MM.1S (cell line): Measurements from ENCODE around the gene ULK4.

Experiments
- DNase-seq: peaks from one replicate; pipeline ENCODE4 v3.0.0-alpha.2; 2015
- H2AFZ ChIP-seq: fragments of 300-600 bp; sonication (generic); 2 replicates; pipeline ENCODE4 v1.6.0; 2016; ENCODE audit warnings: antibody characterized with exemption, low read length
- H3F3A ChIP-seq: fragments of 300-600 bp; sonication (generic); 2 replicates; pipeline ENCODE4 v1.6.1; 2016; ENCODE audit warnings: mild to moderate bottlenecking, antibody characterized with exemption, low read length, moderate library complexity, mixed read lengths; ENCODE audit not compliant: insufficient read depth
- H3K27ac ChIP-seq: fragments of 300-600 bp; sonication (generic); 2 replicates; pipeline ENCODE4 v1.5.1; 2016; ENCODE audit warnings: mild to moderate bottlenecking, low read length
- H3K27me3 ChIP-seq: fragments of 300-600 bp; sonication (generic); replicated peaks from 2 replicates; pipeline ENCODE4 v1.6.0; 2016; ENCODE audit warnings: low read length; ENCODE audit not compliant: insufficient read depth
- H3K36me3 ChIP-seq: fragments of 300-600 bp; sonication (generic); replicated peaks from 2 replicates; pipeline ENCODE4 v1.6.1; 2016; ENCODE audit warnings: mild to moderate bottlenecking, low read length, mixed read lengths; ENCODE audit not compliant: insufficient read depth
- H3K4me1 ChIP-seq: fragments of 300-600 bp; sonication (generic); 2 replicates; pipeline ENCODE4 v1.6.1; 2016; ENCODE audit warnings: low read length, mixed read lengths
- H3K4me2 ChIP-seq: fragments of 300-600 bp; sonication (generic); 2 replicates; pipeline ENCODE4 v1.6.0; 2016; ENCODE audit warnings: low read depth, low read length
- H3K4me3 ChIP-seq: fragments of 300-600 bp; sonication (generic); 2 replicates; pipeline ENCODE4 v1.5.1; 2016; ENCODE audit warnings: low read length, mixed read lengths
- H3K79me2 ChIP-seq: fragments of 300-600 bp; sonication (generic); 2 replicates; pipeline ENCODE4 v1.6.1; 2016; ENCODE audit warnings: mixed run types, low read length, mixed read lengths
- H3K9ac ChIP-seq: fragments of 300-600 bp; sonication (generic); 2 replicates; pipeline ENCODE4 v1.6.1; 2016; ENCODE audit warnings: low read length, mixed read lengths
- H3K9me2 ChIP-seq: fragments of 300-600 bp; sonication (generic); replicated peaks from 2 replicates; pipeline ENCODE4 v1.6.1; 2016; ENCODE audit warnings: mild to moderate bottlenecking, low read length, mixed read lengths; ENCODE audit not compliant: insufficient read depth
- H3K9me3 ChIP-seq: fragments of 300-600 bp; sonication (generic); replicated peaks from 2 replicates; pipeline ENCODE4 v1.6.1; 2016; ENCODE audit warnings: mild to moderate bottlenecking, low read length, mixed read lengths; ENCODE audit not compliant: insufficient read depth
- H4K20me1 ChIP-seq: fragments of 300-600 bp; sonication (generic); 2 replicates; pipeline ENCODE4 v1.6.1; 2016; ENCODE audit warnings: mild to moderate bottlenecking, low read length, moderate library complexity, mixed read lengths; ENCODE audit not compliant: insufficient read depth
- CTCF ChIP-seq: fragments of 300-600 bp; sonication (generic); IDR thresholded peaks from 2 replicates; pipeline ENCODE4 v1.5.1; 2016; ENCODE audit warnings: antibody characterized with exemption, low read length, mixed read lengths
- EZH2 ChIP-seq: fragments of 300-600 bp; sonication (generic); optimal IDR thresholded peaks from 2 replicates; pipeline ENCODE3; 2017; ENCODE audit warnings: low read depth, mild to moderate bottlenecking, antibody characterized with exemption, low read length, mixed read lengths
- EZH2phosphoT487 ChIP-seq: fragments of 300-600 bp; sonication (generic); IDR thresholded peaks from 2 replicates; pipeline ENCODE4 v1.6.1; 2018; ENCODE audit warnings: antibody characterized with exemption, low read length

ULK4 gene

GRCh38 chr3:41975416-41976103, 13.7 kb upstream of the ULK4 start:
- no peak for DNase-seq
- TF ChIP-seq EZH2 (no peak), EZH2phosphoT487 (no peak), CTCF (no peak)
- H2AFZ ChIP-seq, result no peak overlapping the region

GRCh38 chr3:41974223-41974622, 12.3 kb upstream of the ULK4 start:
- H3K27me3 ChIP-seq, result no peaks in the 10 kb centered on the region

More at GRCh38 chr3:41975416-41976103, 13.7 kb upstream of the ULK4 start:
- H4K20me1 ChIP-seq, result no peaks in the 10 kb centered on the region
- no peak overlapping the region for H3K27ac ChIP-seq
- H3K79me2 ChIP-seq, result no peaks in the 10 kb centered on the region
- peaks cover 5% of the 10 kb centered on the region for H3K4me1 ChIP-seq
- no peaks in the 10 kb centered on the region for H3K36me3 ChIP-seq
- no peaks in the 10 kb centered on the region for H3K9me3 ChIP-seq
- no peaks in the 10 kb centered on the region for H3K27me3 ChIP-seq
- no peak overlapping the region for H3K4me3 ChIP-seq
- H3K9me2 ChIP-seq, result no peaks in the 10 kb centered on the region
- no peak overlapping the region for H3K4me2 ChIP-seq
- no peak overlapping the region for H3K9ac ChIP-seq
- peaks cover 4% of the 10 kb centered on the region; the same call in 1 of the 2 replicates for H3F3A ChIP-seq

GRCh38 chr3:41972802-41973201, 10.9 kb upstream of the ULK4 start:
- no peak overlapping the region for H3K27ac ChIP-seq
- H3K9me3 ChIP-seq, result no peaks in the 10 kb centered on the region
- H3K36me3 ChIP-seq, result no peaks in the 10 kb centered on the region
- H3K9ac ChIP-seq, result no peak overlapping the region
- H2AFZ ChIP-seq, result no peak overlapping the region
- H3K4me2 ChIP-seq, result no peak overlapping the region
- TF ChIP-seq EZH2 (no peak), CTCF (no peak), EZH2phosphoT487 (no peak)
- no peaks in the 10 kb centered on the region for H3K9me2 ChIP-seq
- H4K20me1 ChIP-seq, result no peaks in the 10 kb centered on the region
- H3K4me1 ChIP-seq, result peaks cover 5% of the 10 kb centered on the region
- H3K27me3 ChIP-seq, result no peaks in the 10 kb centered on the region
- no peaks in the 10 kb centered on the region for H3K79me2 ChIP-seq
- no peak overlapping the region for H3K4me3 ChIP-seq
- H3F3A ChIP-seq, result peaks cover 4% of the 10 kb centered on the region; the same call in 1 of the 2 replicates
- DNase-seq, result no peak

More at GRCh38 chr3:41974223-41974622, 12.3 kb upstream of the ULK4 start:
- TF ChIP-seq EZH2 (no peak), EZH2phosphoT487 (no peak), CTCF (no peak)
- Histone ChIP-seq H3K9me2 (no peaks in the 10 kb centered on the region), H3K36me3 (no peaks in the 10 kb centered on the region), H3K79me2 (no peaks in the 10 kb centered on the region), H3K4me3 (no peak overlapping the region), H3K9me3 (no peaks in the 10 kb centered on the region), H4K20me1 (no peaks in the 10 kb centered on the region), H2AFZ (no peak overlapping the region), H3K27ac (no peak overlapping the region), H3K9ac (no peak overlapping the region), H3K4me2 (no peak overlapping the region), H3F3A (peaks cover 4% of the 10 kb centered on the region; the same call in 1 of the 2 replicates), H3K4me1 (peaks cover 5% of the 10 kb centered on the region)
- DNase-seq, result no peak
